ENCODE results near the gene SUV39H2.

DNA sequence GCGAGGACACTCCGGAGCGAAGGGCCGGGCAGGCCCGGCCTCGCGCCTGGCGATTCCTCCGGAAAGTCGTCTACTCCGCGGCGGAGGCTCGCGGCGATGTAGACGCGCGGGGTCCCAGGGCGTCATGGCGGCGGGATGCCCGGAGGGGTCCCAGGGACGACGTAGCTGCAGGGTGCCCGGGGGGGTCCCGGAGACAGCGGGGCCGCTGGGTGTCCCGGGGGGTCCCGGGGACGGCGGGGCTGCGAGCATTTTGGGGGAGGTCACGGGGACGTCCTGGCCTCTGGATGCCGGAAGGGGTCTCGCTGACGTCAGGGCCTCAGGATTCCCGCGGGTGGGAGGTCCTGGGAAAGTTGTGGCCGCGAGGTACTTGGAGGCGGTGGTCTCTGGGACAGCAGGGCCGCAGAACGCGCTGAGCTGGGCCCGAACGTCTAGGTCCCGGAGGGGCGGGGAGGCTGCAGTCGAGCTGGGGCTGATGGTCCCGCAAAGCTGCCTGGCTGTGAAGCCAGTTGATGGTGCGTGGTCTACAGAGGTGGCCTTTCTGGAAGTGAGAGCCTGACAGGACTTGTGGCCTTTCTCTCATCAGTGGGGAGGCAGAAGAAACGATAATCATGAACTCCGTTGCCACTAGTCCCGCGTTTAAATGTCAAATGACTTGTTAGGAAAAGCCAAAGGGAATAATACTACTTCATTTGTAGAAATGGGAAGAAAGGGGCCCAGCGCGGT is 39.9 kb upstream of the SUV39H2 start:
- TF ChIP-seq, protein P1, sequence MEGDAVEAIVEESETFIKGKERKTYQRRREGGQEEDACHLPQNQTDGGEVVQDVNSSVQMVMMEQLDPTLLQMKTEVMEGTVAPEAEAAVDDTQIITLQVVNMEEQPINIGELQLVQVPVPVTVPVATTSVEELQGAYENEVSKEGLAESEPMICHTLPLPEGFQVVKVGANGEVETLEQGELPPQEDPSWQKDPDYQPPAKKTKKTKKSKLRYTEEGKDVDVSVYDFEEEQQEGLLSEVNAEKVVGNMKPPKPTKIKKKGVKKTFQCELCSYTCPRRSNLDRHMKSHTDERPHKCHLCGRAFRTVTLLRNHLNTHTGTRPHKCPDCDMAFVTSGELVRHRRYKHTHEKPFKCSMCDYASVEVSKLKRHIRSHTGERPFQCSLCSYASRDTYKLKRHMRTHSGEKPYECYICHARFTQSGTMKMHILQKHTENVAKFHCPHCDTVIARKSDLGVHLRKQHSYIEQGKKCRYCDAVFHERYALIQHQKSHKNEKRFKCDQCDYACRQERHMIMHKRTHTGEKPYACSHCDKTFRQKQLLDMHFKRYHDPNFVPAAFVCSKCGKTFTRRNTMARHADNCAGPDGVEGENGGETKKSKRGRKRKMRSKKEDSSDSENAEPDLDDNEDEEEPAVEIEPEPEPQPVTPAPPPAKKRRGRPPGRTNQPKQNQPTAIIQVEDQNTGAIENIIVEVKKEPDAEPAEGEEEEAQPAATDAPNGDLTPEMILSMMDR (IDR thresholded peaks at IDR 0.05), result no peak
- no peak for TF ChIP-seq ZFX (IDR thresholded peaks at IDR 0.05; ENCODE audit: borderline replicate concordance)

Data from 22Rv1 (cell line).